HG02885 (cell line): ENCODE data around the gene FCER1A.

Experiments
- ATAC-seq: cut with Tn5 transposase; IDR thresholded peaks from one replicate; pipeline ENCODE4 v1.9.1; 2021; ENCODE audit warnings: mild to moderate bottlenecking; ENCODE audit not compliant: unreplicated experiment, poor library complexity

Gene FCER1A

GRCh38 chr1:159302095-159302494 lies at the start of gene FCER1A:
FCER1A (plus strand) TSS chr1:159302336; CDS start chr1:159302365, 29 bp downstream.
- no peak for ATAC-seq

- ATAC-seq: no peak
Measured at GRCh38 chr1:159261311-159261710, 40.8 kb upstream of the FCER1A start.

GRCh38 chr1:159261721-159262494 lies 40.2 kb upstream of the FCER1A start:
- no peak for ATAC-seq

- no peak for ATAC-seq
Measured at GRCh38 chr1:159266832-159267231, 35.3 kb upstream of the FCER1A start.

GRCh38 chr1:159274631-159275030 lies 27.5 kb upstream of the FCER1A start:
- no peak for ATAC-seq

GRCh38 chr1:159275891-159276290 lies 26.2 kb upstream of the FCER1A start:
- no peak for ATAC-seq

GRCh38 chr1:159279773-159280172 lies 22.4 kb upstream of the FCER1A start:
- no peak for ATAC-seq

- no peak for ATAC-seq
Measured at GRCh38 chr1:159282118-159282517, 20.0 kb upstream of the FCER1A start.

GRCh38 chr1:159289060-159289459 lies 13.1 kb upstream of the FCER1A start:
- no peak for ATAC-seq

GRCh38 chr1:159291424-159291823 lies 10.7 kb upstream of the FCER1A start:
- no peak for ATAC-seq

GRCh38 chr1:159296706-159297375 lies 5.3 kb upstream of the FCER1A start:
- no peak for ATAC-seq

GRCh38 chr1:159300146-159300545 lies 2.0 kb upstream of the FCER1A start:
- ATAC-seq: no peak

- ATAC-seq: no peak
Measured at GRCh38 chr1:159307346-159308020, 5.3 kb downstream of the FCER1A start.

- no peak for ATAC-seq
Measured at GRCh38 chr1:159311679-159312078, 9.5 kb downstream of the FCER1A start.

GRCh38 chr1:159315381-159315780 lies 13.2 kb downstream of the FCER1A start:
- no peak for ATAC-seq

- no peak for ATAC-seq
Measured at GRCh38 chr1:159318784-159319551, 16.8 kb downstream of the FCER1A start.

GRCh38 chr1:159334797-159335196 lies 32.7 kb downstream of the FCER1A start:
- no peak for ATAC-seq

GRCh38 chr1:159338018-159338417 lies 35.9 kb downstream of the FCER1A start:
- no peak for ATAC-seq

GRCh38 chr1:159339536-159339935 lies 37.4 kb downstream of the FCER1A start:
- ATAC-seq: no peak

- ATAC-seq: no peak
Measured at GRCh38 chr1:159341736-159342135, 39.6 kb downstream of the FCER1A start.
